SK-N-SH treated with all-trans-retinoic acid at 6 μM for 48 hours (cell line): ENCODE results near the gene RBM44.

ENCODE experiments used
- ATAC-seq: fragments of 200-7000 bp; cut with Tn5 transposase; 3 replicates; pipeline ENCODE4 v1.9.1; 2020; ENCODE audit warnings: mild to moderate bottlenecking, moderate library complexity
- ARNTL ChIP-seq: fragments of 450-650 bp; formaldehyde crosslinking; IDR thresholded peaks from 2 replicates; pipeline ENCODE4 v1.5.0; 2020; ENCODE audit warnings: low read depth, mild to moderate bottlenecking, moderate library complexity, borderline replicate concordance
- BACH2 ChIP-seq: fragments of 250-450 bp; sonication (Bioruptor Pico); IDR thresholded peaks from 2 replicates; pipeline ENCODE4 v1.9.0; 2021; ENCODE audit warnings: mild to moderate bottlenecking, borderline replicate concordance
- CREB5 ChIP-seq: fragments of 250-450 bp; sonication (Bioruptor Pico); IDR thresholded peaks from 2 replicates; pipeline ENCODE4 v1.5.1; 2020; ENCODE audit warnings: low read depth, mild to moderate bottlenecking, moderate library complexity
- CSDC2 ChIP-seq: fragments of 250-450 bp; sonication (Bioruptor Pico); IDR thresholded peaks from 2 replicates; pipeline ENCODE4 v1.5.0; 2020; ENCODE audit warnings: mild to moderate bottlenecking, moderate library complexity
- GLIS3 ChIP-seq: fragments of 250-450 bp; sonication (Bioruptor Pico); IDR thresholded peaks from 2 replicates; pipeline ENCODE4 v1.5.0; 2020; ENCODE audit warnings: mild to moderate bottlenecking, moderate library complexity
- ISL1 ChIP-seq: fragments of 250-450 bp; sonication (Bioruptor Pico); IDR thresholded peaks from 2 replicates; pipeline ENCODE4 v2.1.2; 2022; ENCODE audit warnings: mild to moderate bottlenecking, moderate library complexity
- OSR1 ChIP-seq: fragments of 250-450 bp; sonication (Bioruptor Pico); IDR thresholded peaks from 2 replicates; pipeline ENCODE4 v1.8.0; 2022; ENCODE audit warnings: moderate library complexity, mild to moderate bottlenecking, inconsistent platforms
- POU6F1 ChIP-seq: fragments of 250-450 bp; sonication (Bioruptor Pico); IDR thresholded peaks from 2 replicates; pipeline ENCODE4 v1.8.0; 2021; ENCODE audit warnings: low read depth, mild to moderate bottlenecking, moderate library complexity, borderline replicate concordance
- PPARA ChIP-seq: fragments of 250-450 bp; sonication (Bioruptor Pico); IDR thresholded peaks from 2 replicates; pipeline ENCODE4 v1.5.0; 2020; ENCODE audit warnings: mild to moderate bottlenecking, borderline replicate concordance
- RARB ChIP-seq: fragments of 250-450 bp; sonication (Bioruptor Pico); IDR thresholded peaks from 2 replicates; pipeline ENCODE4 v1.8.0; 2021; ENCODE audit warnings: mild to moderate bottlenecking, moderate library complexity
- SNAI2 ChIP-seq: fragments of 250-450 bp; sonication (Bioruptor Pico); IDR thresholded peaks from 2 replicates; pipeline ENCODE4 v1.5.0; 2020; ENCODE audit warnings: mild to moderate bottlenecking, moderate library complexity
- TCF4 ChIP-seq: fragments of 250-450 bp; sonication (Bioruptor Pico); IDR thresholded peaks from 2 replicates; pipeline ENCODE4 v1.8.0; 2021; ENCODE audit warnings: mild to moderate bottlenecking, moderate library complexity, borderline replicate concordance
- TSHZ2 ChIP-seq: fragments of 250-450 bp; sonication (Bioruptor Pico); IDR thresholded peaks from 2 replicates; pipeline ENCODE4 v1.5.0; 2020; ENCODE audit warnings: mild to moderate bottlenecking, moderate library complexity
- ZC3H10 ChIP-seq: fragments of 250-450 bp; sonication (Bioruptor Pico); IDR thresholded peaks from 2 replicates; pipeline ENCODE4 v1.5.1; 2021; ENCODE audit warnings: mild to moderate bottlenecking, moderate library complexity
- ZFP3 ChIP-seq: fragments of 250-450 bp; sonication (Bioruptor Pico); IDR thresholded peaks from 2 replicates; pipeline ENCODE4 v1.5.0; 2020; ENCODE audit warnings: mild to moderate bottlenecking, moderate library complexity
- ZNF565 ChIP-seq: fragments of 450-650 bp; formaldehyde crosslinking; conservative IDR thresholded peaks from 2 replicates; pipeline ENCODE4 v1.5.0; 2020; ENCODE audit warnings: low read depth, mild to moderate bottlenecking, moderate library complexity
- ZNF70 ChIP-seq: fragments of 450-650 bp; formaldehyde crosslinking; IDR thresholded peaks from 2 replicates; pipeline ENCODE4 v1.5.0; 2020; ENCODE audit warnings: mild to moderate bottlenecking, moderate library complexity
- ZNF8 ChIP-seq: fragments of 450-650 bp; formaldehyde crosslinking; IDR thresholded peaks from 2 replicates; pipeline ENCODE4 v1.5.0; 2020; ENCODE audit warnings: mild to moderate bottlenecking, moderate library complexity
- TF ChIP-seq, protein P1 (sequence below): fragments of 250-450 bp; sonication (Bioruptor Pico); IDR thresholded peaks from 2 replicates; pipeline ENCODE4 v1.8.0; 2020; ENCODE audit warnings: mild to moderate bottlenecking, moderate library complexity, borderline replicate concordance
- TF ChIP-seq, protein P2 (sequence below): fragments of 250-450 bp; sonication (Bioruptor Pico); IDR thresholded peaks from 2 replicates; pipeline ENCODE4 v1.5.1; 2021; ENCODE audit warnings: mild to moderate bottlenecking, moderate library complexity

Gene RBM44

GRCh38 chr2:237868631-237869342, 70.2 kb downstream of the RBM44 start:
- TF ChIP-seq ZFP3 (CRISPR knock-in tag) (no peak), ZNF565 (CRISPR knock-in tag) (no peak), ARNTL (CRISPR knock-in tag) (no peak), TSHZ2 (CRISPR knock-in tag) (no peak)
- TF ChIP-seq, all 23 proteins: peak for 0
- ATAC-seq: no peak

DNA sequence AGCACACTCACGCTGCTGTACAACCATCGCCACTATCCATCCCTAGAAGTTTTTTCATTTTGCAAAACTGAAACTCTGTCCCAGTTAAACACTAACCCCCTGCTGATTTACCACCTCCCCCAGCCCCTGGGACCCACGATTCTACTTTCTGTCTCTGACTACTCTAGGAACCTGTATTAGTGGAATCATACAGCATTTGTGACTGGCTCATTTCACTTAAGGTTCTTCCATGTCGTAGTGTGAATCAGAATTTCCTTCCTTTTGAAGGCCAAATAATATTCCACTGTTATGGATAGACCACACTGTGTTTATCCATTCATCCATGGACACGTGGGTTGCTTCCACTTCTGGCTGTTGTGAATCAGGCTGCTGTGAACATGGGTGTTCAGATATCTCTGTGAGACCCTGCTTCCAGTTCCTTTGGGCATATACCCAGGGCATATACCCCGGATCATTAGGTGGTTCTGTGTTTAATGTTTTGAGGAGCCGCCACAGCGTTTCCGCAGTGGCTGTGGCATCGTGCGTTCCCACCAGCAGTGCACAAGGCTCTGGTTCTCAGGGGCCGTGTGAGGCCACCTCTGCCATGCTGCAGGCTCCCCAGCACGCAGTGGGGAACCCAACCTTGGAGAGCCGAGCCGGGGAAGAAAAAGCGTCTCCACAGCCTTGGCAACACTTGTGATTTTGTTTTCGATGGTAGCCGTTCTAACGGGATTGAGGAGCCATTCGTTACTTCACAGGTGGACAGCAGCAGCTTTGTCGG, 70.9 kb downstream of the RBM44 start:
- TF ChIP-seq ZC3H10 (no peak), SNAI2 (CRISPR knock-in tag) (no peak), ZNF70 (no peak), OSR1 (CRISPR knock-in tag) (no peak), BACH2 (CRISPR knock-in tag) (no peak), ZNF565 (CRISPR knock-in tag) (no peak), CREB5 (CRISPR knock-in tag) (no peak), POU6F1 (no peak), RARB (no peak), PPARA (CRISPR knock-in tag) (no peak), ZNF8 (CRISPR knock-in tag) (no peak), GLIS3 (CRISPR knock-in tag) (no peak), ISL1 (CRISPR knock-in tag) (no peak), TSHZ2 (CRISPR knock-in tag) (no peak), ZFP3 (CRISPR knock-in tag) (no peak), CSDC2 (CRISPR knock-in tag) (no peak), TCF4 (CRISPR knock-in tag) (no peak), ARNTL (CRISPR knock-in tag) (no peak)
- TF ChIP-seq, protein P1, sequence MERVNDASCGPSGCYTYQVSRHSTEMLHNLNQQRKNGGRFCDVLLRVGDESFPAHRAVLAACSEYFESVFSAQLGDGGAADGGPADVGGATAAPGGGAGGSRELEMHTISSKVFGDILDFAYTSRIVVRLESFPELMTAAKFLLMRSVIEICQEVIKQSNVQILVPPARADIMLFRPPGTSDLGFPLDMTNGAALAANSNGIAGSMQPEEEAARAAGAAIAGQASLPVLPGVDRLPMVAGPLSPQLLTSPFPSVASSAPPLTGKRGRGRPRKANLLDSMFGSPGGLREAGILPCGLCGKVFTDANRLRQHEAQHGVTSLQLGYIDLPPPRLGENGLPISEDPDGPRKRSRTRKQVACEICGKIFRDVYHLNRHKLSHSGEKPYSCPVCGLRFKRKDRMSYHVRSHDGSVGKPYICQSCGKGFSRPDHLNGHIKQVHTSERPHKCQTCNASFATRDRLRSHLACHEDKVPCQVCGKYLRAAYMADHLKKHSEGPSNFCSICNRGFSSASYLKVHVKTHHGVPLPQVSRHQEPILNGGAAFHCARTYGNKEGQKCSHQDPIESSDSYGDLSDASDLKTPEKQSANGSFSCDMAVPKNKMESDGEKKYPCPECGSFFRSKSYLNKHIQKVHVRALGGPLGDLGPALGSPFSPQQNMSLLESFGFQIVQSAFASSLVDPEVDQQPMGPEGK (CRISPR knock-in tag): no peak
- TF ChIP-seq, protein P2, sequence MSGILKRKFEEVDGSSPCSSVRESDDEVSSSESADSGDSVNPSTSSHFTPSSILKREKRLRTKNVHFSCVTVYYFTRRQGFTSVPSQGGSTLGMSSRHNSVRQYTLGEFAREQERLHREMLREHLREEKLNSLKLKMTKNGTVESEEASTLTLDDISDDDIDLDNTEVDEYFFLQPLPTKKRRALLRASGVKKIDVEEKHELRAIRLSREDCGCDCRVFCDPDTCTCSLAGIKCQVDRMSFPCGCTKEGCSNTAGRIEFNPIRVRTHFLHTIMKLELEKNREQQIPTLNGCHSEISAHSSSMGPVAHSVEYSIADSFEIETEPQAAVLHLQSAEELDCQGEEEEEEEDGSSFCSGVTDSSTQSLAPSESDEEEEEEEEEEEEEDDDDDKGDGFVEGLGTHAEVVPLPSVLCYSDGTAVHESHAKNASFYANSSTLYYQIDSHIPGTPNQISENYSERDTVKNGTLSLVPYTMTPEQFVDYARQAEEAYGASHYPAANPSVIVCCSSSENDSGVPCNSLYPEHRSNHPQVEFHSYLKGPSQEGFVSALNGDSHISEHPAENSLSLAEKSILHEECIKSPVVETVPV (CRISPR knock-in tag): no peak
- no peak for ATAC-seq
